Stimulated activated memory B cell treated with anti-CD40 and anti-IgM and Interleukin-4, amounts not matched to agents 10 μg/mL and 1 μg/mL and 100 μg/mL, for 72 hours (primary cell): ENCODE results near the gene KIRREL1.

Experiments
- ATAC-seq: fragments of 150-1000 bp; cut with Tn5 transposase; 2 replicates; pipeline ENCODE4 v1.10.0; 2021
- H3K27ac Mint-ChIP-seq: one replicate; pipeline ENCODE4 v1.8.0; 2022; ENCODE audit warnings: mild to moderate bottlenecking, mixed read lengths
- H3K27me3 Mint-ChIP-seq: one replicate; pipeline ENCODE4 v1.8.0; 2022; ENCODE audit warnings: mixed read lengths
- H3K36me3 Mint-ChIP-seq: one replicate; pipeline ENCODE4 v1.8.0; 2022; ENCODE audit warnings: mixed read lengths
- H3K4me1 Mint-ChIP-seq: one replicate; pipeline ENCODE4 v1.8.0; 2022; ENCODE audit warnings: mixed read lengths
- H3K4me3 Mint-ChIP-seq: one replicate; pipeline ENCODE4 v1.8.0; 2022; ENCODE audit warnings: mild to moderate bottlenecking, moderate library complexity, mixed read lengths
- H3K9me3 Mint-ChIP-seq: one replicate; pipeline ENCODE4 v1.8.0; 2022; ENCODE audit warnings: mixed read lengths

KIRREL1 gene

GRCh38 chr1:157993147-157993917 lies at the start of gene KIRREL1:
TSS of gene KIRREL1 (plus strand) at chr1:157993645. CDS start at chr1:157993677, 32 bp downstream.
- peaks cover 13% of the 10 kb centered on the region for H3K4me1 Mint-ChIP-seq
- peak; percentile 50 for ATAC-seq
- H3K4me3 Mint-ChIP-seq: peak within 1 kb of the TSS; percentile 79
- H3K36me3 Mint-ChIP-seq: no peaks in the 10 kb centered on the region
- peaks cover 65% of the 10 kb centered on the region for H3K27me3 Mint-ChIP-seq
- peak within 1 kb of the TSS; percentile 46 for H3K27ac Mint-ChIP-seq
- H3K9me3 Mint-ChIP-seq: no peaks in the 10 kb centered on the region

DNA sequence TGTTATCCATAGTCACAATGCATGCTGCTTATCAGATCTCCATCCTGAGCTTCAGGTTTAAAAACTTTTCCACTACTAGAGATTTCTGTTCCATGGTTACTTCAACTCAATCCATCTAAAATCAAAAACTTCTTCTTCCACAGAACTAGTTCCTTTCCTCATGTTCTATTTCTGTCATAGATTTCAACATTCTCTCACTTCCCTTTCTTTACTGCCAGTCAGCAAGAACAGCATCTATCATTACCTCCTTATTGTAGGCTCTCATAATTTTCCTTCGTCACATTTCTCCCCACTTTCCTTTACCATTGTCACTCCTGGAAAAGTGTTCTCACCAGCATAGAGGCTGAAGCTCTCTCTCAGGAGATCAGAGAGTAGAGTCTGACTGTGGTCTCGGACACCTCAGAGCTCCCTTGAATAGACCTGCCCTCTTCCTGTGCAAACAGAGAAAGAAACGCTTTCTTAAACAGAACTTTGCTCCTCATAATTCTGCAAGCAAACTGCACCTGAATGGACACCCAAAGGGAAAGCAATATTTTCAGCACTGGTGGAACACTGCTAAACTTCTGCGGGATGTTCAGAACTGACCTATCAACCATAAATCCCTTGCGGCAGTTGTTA lies 48.7 kb upstream of the KIRREL1 start:
- Mint-ChIP-seq H3K27ac (peak overlapping the region; percentile 3), H3K9me3 (no peaks in the 10 kb centered on the region), H3K27me3 (peaks cover 8% of the 10 kb centered on the region), H3K4me3 (no peak overlapping the region), H3K4me1 (peaks cover 27% of the 10 kb centered on the region), H3K36me3 (no peaks in the 10 kb centered on the region)
- peak; percentile 53 for ATAC-seq

DNA sequence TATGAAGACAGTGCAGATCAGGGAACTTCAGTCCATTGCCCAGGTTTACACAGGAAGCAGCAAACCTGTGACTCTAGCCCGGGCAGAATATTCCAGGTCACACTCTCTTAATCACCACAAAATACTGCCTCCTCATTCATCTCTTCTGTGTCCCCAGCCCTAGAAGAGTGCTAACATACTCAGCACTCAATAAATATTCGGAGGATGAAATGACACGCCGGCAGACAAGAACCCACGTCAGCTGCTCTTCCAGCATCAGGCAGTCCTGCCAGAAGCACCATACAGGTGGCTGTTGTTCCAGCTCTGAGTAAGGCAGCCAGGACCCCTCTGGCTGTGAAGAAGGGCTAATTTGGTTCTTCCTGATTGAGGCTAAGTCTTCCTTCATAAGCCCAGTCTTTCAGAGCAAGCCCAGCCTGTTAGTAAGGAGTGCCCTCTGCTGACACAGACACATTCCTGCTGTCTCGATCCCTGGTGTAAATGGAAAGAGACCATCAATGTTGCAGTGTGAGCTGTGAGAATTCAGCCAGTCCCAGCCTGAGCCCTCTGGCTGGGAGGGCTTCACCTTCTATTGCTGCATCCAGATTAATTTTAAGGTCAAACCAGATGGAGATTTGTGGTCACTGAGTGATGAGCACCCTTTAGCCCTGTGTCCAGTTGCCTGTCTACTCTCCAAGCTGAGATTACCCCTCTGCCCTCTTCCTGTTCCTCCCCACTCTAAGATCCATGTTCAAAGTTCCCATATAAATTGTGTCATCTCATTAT lies 45.0 kb upstream of the KIRREL1 start:
- Mint-ChIP-seq H3K4me3 (no peak overlapping the region), H3K27me3 (no peaks in the 10 kb centered on the region), H3K36me3 (no peaks in the 10 kb centered on the region), H3K9me3 (no peaks in the 10 kb centered on the region), H3K27ac (no peak overlapping the region), H3K4me1 (peaks cover 27% of the 10 kb centered on the region)
- ATAC-seq: peak; percentile 75

- no peaks in the 10 kb centered on the region for H3K36me3 Mint-ChIP-seq
- no peaks in the 10 kb centered on the region for H3K9me3 Mint-ChIP-seq
- no peak overlapping the region for H3K4me3 Mint-ChIP-seq
- H3K27me3 Mint-ChIP-seq: no peaks in the 10 kb centered on the region
- H3K27ac Mint-ChIP-seq: no peak overlapping the region
- H3K4me1 Mint-ChIP-seq: peaks cover 24% of the 10 kb centered on the region
- no peak for ATAC-seq
These were observed 44.4 kb upstream of the KIRREL1 start for GRCh38 chr1:157949074-157949354.

DNA sequence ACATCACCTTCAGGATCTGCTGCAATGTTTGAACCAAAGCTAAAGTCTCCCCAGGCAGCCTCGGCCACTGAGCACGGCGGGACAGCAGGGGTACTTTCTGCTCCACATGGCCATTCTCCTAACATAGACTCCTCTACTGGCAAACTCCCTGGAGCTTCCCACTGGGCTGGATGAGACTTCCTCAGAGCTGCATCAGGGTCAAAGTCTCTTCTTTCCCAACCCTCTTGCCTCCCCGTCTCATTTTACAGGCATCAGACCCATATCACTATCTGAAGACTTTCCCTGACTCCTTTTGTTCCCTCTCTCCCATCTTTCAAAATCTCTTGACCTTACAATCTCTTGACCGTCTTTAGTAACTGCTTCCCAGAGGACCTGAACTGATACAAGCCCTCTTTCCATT lies 42.2 kb upstream of the KIRREL1 start:
- no peak for ATAC-seq
- no peak overlapping the region for H3K4me3 Mint-ChIP-seq
- H3K27me3 Mint-ChIP-seq: no peaks in the 10 kb centered on the region
- H3K9me3 Mint-ChIP-seq: no peaks in the 10 kb centered on the region
- peaks cover 20% of the 10 kb centered on the region for H3K4me1 Mint-ChIP-seq
- H3K36me3 Mint-ChIP-seq: no peaks in the 10 kb centered on the region
- H3K27ac Mint-ChIP-seq: no peak overlapping the region

DNA sequence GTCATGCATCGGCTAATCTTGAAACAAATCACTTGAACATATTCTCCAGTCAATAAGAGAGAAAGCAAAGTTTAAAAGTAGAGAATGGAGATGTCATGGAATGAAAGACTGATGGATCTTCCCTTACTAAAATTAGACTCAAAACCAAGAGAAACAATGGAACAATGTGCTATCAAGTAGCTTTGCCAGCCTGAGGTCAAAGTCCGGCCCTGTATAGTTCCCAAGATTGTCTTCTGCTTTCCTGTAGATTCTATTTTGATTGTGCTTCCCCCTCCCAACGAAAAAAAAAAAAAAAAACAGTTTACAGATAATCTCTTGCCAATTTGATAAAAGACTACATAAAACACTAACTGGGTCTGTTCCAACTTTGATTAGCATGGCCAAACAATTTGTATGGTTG lies 40.8 kb upstream of the KIRREL1 start:
- no peak for ATAC-seq
- no peak overlapping the region for H3K27ac Mint-ChIP-seq
- H3K4me3 Mint-ChIP-seq: no peak overlapping the region
- no peaks in the 10 kb centered on the region for H3K36me3 Mint-ChIP-seq
- H3K27me3 Mint-ChIP-seq: no peaks in the 10 kb centered on the region
- H3K9me3 Mint-ChIP-seq: no peaks in the 10 kb centered on the region
- peaks cover 33% of the 10 kb centered on the region for H3K4me1 Mint-ChIP-seq

- no peak overlapping the region for H3K27ac Mint-ChIP-seq
- ATAC-seq: no peak
- H3K9me3 Mint-ChIP-seq: no peaks in the 10 kb centered on the region
- H3K36me3 Mint-ChIP-seq: no peaks in the 10 kb centered on the region
- peaks cover 22% of the 10 kb centered on the region for H3K4me1 Mint-ChIP-seq
- H3K4me3 Mint-ChIP-seq: no peak overlapping the region
- peaks cover 10% of the 10 kb centered on the region for H3K27me3 Mint-ChIP-seq
These were observed 38.2 kb upstream of the KIRREL1 start for GRCh38 chr1:157955221-157955620.

GRCh38 chr1:157955857-157956256 lies 37.6 kb upstream of the KIRREL1 start:
- Mint-ChIP-seq H3K9me3 (no peaks in the 10 kb centered on the region), H3K27me3 (peaks cover 14% of the 10 kb centered on the region), H3K36me3 (no peaks in the 10 kb centered on the region), H3K4me1 (peaks cover 22% of the 10 kb centered on the region), H3K27ac (peak overlapping the region; percentile 26), H3K4me3 (peak overlapping the region; percentile 45)
- peak; percentile 57 for ATAC-seq

GRCh38 chr1:157956732-157957131 lies 36.7 kb upstream of the KIRREL1 start:
- H3K4me1 Mint-ChIP-seq: peaks cover 25% of the 10 kb centered on the region
- H3K9me3 Mint-ChIP-seq: no peaks in the 10 kb centered on the region
- ATAC-seq: peak; percentile 70
- peak overlapping the region; percentile 17 for H3K27ac Mint-ChIP-seq
- H3K4me3 Mint-ChIP-seq: no peak overlapping the region
- peaks cover 23% of the 10 kb centered on the region for H3K27me3 Mint-ChIP-seq
- H3K36me3 Mint-ChIP-seq: no peaks in the 10 kb centered on the region

GRCh38 chr1:157958263-157958662 lies 35.2 kb upstream of the KIRREL1 start:
- H3K4me3 Mint-ChIP-seq: no peak overlapping the region
- H3K27ac Mint-ChIP-seq: no peak overlapping the region
- H3K9me3 Mint-ChIP-seq: no peaks in the 10 kb centered on the region
- H3K4me1 Mint-ChIP-seq: peaks cover 37% of the 10 kb centered on the region
- peak; percentile 7 for ATAC-seq
- H3K36me3 Mint-ChIP-seq: no peaks in the 10 kb centered on the region
- H3K27me3 Mint-ChIP-seq: peaks cover 38% of the 10 kb centered on the region

- Mint-ChIP-seq H3K4me3 (no peak overlapping the region), H3K4me1 (peaks cover 37% of the 10 kb centered on the region), H3K27me3 (peaks cover 40% of the 10 kb centered on the region), H3K9me3 (no peaks in the 10 kb centered on the region), H3K36me3 (no peaks in the 10 kb centered on the region), H3K27ac (no peak overlapping the region)
- ATAC-seq: no peak
These were observed 33.7 kb upstream of the KIRREL1 start for GRCh38 chr1:157959750-157960149.

DNA sequence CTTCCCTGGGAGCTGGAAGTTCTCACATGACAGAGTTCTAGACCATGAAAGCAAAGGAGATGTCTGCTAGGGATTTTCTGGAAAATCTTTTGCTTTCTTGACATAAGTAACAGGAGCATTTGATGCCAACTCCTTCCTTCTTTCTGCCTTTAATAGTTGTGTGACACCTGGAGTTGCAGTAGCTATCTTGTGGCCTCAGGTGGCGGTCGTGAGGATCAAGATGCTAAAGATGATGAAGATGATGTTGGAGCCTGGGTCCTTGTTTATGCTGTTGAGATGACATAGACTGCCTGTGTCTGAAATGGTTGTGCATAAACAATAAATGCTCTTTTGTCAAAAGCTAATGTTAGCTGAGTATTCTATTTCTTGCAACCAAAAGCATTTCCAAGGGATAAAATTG lies 32.7 kb upstream of the KIRREL1 start:
- H3K27ac Mint-ChIP-seq: no peak overlapping the region
- H3K4me1 Mint-ChIP-seq: peaks cover 32% of the 10 kb centered on the region
- no peaks in the 10 kb centered on the region for H3K9me3 Mint-ChIP-seq
- H3K27me3 Mint-ChIP-seq: peaks cover 40% of the 10 kb centered on the region
- H3K4me3 Mint-ChIP-seq: no peak overlapping the region
- no peak for ATAC-seq
- H3K36me3 Mint-ChIP-seq: no peaks in the 10 kb centered on the region

DNA sequence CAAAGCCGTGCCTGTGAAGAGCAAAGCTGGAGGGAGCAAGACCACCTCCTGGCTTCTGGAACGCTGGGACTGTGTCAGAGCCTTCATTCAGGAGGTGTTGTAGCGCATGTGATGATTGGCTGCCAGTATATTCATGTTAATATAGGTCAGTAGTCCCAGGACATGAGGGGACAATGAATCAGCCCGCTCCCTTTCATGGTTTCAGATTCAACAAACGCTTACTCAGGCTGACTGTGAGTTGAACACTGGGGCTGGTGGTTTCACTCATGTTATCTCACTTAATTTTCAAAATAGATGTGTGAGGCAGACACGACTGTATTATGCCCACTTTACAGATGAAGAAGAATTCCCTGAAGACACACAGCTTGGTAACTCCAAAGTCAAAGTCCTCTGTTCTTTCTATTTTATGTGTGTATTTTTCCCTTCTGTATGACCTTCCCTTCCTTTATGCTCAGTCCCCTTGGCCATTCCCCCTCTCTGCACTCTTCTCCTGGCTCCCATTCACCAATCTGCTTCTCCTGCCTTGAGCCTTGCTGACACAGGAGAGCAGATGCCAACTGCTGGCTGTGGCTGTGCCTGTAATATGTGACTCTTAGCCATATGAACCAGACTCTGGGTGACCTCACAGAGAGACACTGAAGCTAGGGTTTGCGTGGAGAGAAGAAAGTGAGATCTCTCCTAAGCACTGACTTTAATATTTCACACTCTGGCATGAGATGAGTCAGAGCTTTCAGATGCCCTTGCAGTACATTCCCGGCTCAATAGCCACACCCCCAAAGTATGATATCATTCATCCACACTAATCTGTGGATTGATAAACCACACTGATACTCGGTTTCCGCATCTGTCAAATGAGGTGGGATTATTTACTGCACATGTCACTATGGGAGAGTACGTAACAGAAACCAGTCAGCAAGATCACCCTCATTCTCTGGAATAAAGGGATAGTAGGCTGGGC lies 31.4 kb upstream of the KIRREL1 start:
- Mint-ChIP-seq H3K4me3 (peak overlapping the region; percentile 4), H3K9me3 (no peaks in the 10 kb centered on the region), H3K4me1 (peaks cover 19% of the 10 kb centered on the region), H3K36me3 (no peaks in the 10 kb centered on the region), H3K27me3 (peaks cover 40% of the 10 kb centered on the region), H3K27ac (no peak overlapping the region)
- ATAC-seq: peak; percentile 78

DNA sequence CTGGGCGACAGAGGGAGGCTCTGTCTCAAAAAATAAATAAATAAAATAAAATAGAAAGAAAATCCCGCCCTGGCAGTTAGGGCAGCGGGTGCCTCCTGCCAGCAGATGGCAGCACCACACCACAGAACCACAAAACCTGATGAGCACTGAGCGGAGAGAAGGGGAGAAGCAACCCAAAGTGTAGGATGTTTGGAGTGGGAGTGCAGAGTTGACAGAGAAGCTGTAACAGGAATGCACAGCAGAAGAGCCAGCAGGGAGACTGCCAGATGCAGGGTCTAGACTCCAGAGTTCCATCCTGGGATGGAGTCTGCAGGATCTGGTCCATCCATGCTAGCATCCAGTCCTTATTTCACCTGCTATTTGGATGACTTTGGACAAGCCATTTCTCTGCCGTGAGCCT lies 29.7 kb upstream of the KIRREL1 start:
- Mint-ChIP-seq H3K36me3 (no peaks in the 10 kb centered on the region), H3K27me3 (peaks cover 48% of the 10 kb centered on the region), H3K27ac (no peak overlapping the region), H3K4me3 (no peak overlapping the region), H3K4me1 (peaks cover 14% of the 10 kb centered on the region), H3K9me3 (no peaks in the 10 kb centered on the region)
- peak; percentile 65 for ATAC-seq

DNA sequence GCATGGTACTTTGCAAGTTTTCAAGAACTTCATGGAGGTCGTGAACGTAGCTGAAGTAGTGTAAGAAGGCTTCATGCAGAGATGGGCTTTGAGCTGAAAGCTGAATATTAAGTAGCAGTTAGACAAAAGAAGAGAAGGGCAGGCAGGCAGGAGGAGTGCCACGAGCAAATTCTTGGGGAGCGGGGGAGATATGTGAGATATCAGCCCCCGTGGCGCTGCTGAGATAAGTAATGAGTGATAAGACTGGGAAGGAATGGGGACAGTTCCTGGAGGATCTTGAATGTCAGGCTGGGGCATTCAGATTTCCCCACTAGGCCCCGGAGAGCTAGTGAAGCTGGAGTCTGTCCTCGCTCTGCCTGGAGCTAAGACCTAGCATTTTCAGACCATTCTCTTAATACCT lies 27.9 kb upstream of the KIRREL1 start:
- H3K4me3 Mint-ChIP-seq: no peak overlapping the region
- H3K4me1 Mint-ChIP-seq: peaks cover 14% of the 10 kb centered on the region
- peaks cover 37% of the 10 kb centered on the region for H3K27me3 Mint-ChIP-seq
- no peak for ATAC-seq
- H3K27ac Mint-ChIP-seq: no peak overlapping the region
- H3K9me3 Mint-ChIP-seq: no peaks in the 10 kb centered on the region
- no peaks in the 10 kb centered on the region for H3K36me3 Mint-ChIP-seq
